ENCODE results near the gene CSNK1E.
A peak's percentile ranks its signal among the peaks of the same experiment; 100 is the strongest.
"Not testable (repeated sequence)": the region's sequence is repeated elsewhere in the genome, so short reads cannot be mapped to it uniquely, and the experiment has no call there.

Gene CSNK1E

DNA sequence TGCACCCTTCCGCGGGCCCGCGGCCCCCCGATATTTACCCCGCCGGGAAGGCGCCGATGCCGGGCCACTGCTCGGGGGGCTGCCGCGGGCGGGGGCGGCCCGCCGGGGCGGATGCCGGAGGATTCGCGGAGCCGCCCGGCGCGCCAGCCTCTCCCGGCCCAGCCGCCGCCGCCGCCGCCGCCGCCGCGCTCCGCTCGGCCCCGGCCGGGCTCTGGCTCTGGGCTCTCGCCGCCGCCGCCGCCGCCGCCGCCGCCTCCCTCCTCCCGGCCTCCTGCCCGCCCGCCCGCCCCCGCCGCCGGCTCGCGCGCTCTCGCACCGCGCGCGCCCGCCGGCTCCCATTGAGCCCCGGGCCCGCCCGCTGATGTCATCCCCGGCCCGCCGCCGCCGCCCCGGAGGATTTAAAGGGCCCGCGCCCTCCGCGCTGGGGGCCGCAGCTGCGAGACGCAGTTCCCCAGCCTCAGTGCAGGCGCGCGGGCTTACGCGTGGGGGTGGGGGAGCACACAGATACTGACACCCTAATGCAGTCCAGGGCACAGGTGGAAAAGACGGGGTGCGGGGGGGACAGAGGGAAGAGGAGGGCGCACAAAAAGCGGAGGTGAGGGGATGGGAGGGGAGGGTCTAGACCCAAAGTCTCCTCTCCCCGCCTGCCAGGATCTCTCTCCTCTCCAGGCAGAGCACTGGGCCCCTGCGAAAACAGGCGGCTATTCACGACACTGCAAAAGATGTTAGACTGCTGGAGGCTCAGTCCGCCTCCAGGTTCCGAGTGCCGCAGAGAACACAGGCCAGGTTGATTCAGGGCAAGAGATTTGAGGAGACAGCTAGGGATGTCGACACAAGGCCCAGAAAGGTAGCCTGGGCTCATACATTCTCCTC lies at the start of gene CSNK1E:
TSS of gene CSNK1E (minus strand) at position 312 of the 873 bp plus-strand sequence. CDS start 3,276 bp downstream, outside the sequence.
- DNase-seq (ENCODE audit: low read depth, low spot score): peak; percentile 21

DNA sequence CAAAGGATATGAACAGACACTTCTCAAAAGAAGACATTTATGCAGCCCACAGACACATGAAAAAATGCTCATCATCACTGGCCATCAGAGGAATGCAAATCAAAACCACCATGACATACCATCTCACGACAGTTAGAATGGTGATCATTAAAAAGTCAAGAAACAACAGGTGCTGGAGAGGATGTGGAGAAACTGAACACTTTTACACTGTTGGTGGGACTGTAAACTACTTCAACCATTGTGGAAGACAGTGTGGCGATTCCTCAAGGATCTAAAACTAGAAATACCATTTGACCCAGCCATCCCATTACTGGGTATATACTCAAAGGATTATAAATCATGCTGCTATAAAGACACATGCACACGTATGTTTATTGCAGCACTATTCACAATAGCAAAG lies 48.6 kb upstream of the CSNK1E start:
- not testable (repeated sequence) for DNase-seq (ENCODE audit: low read depth, low spot score)

DNA sequence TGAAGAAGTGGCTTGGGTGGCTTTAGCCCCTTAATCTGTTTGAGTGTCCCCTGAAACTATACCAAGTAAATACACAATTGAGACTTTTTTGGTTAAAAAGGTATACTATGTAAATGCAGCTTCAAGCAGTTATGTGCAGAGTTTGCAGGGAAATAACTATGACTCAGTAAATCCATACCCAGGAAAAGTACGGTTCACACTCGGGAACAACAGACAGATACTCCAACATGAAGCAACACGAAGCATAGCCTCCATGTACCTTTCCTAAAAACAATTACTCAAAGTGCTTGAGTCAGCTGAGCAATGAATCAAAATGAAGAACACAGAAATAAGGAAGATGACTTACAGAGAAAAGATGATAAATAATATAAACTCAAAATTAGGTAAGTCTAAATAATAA lies 47.9 kb upstream of the CSNK1E start:
- not testable (repeated sequence) for DNase-seq (ENCODE audit: low read depth, low spot score)

DNA sequence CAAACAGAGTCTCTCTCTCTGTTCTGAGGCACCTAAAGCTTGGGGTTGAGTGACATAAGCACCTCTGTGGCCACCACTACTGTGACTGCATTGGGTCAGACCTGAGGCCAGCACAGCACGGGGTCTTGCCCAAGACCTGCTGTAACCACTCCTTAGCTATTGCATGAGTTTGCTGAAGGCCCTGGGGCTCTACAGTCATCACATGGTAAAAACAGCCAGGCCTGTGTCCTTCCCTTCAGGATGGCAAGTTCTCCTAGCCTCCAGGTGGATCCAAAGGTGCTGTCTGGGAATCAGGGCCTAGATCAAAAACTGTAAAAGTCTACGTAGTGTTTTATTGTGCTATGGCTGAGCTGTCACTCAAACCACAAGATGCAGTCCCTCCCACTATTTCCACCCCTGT lies 43.3 kb upstream of the CSNK1E start:
- not testable (repeated sequence) for DNase-seq (ENCODE audit: low read depth, low spot score)

DNA sequence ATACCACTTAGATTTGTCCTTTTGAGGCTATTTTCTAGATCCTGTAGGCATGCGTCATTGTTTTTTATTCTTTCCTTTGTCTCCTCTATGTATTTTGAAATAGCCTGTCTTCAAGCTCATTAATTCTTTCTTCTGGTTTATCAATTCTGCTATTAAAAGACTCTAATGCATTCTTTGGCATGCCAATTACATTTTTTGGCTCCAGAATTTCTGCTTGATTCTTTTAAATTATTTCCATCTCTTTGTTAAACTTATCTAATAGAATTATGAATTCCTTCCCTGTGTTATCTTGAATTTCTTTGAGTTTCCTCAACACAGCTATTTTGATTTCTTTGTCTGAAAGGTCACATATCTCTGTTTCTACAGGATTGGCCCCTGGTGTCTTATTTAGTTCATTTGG lies 42.6 kb upstream of the CSNK1E start:
- not testable (repeated sequence) for DNase-seq (ENCODE audit: low read depth, low spot score)

DNA sequence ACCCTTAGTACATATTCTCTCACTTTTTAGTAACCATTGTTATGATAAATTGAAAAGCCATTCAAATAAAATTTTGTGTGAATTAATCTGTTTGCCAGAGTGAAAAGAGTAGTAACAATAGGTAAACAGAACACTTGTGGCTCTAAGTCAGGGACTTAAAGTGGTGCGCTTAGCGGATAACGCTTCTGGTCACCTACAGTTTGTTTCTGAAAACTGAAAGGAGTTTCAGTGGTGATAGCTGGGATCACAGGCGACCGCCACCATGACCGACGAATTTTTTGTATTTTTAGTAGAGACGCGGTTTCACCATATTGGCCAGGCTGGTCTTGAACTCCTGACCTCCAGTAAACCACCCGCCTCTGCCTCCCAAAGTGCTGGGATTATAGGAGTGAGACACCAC lies 40.7 kb upstream of the CSNK1E start:
- DNase-seq (ENCODE audit: low read depth, low spot score): not testable (repeated sequence)

DNA sequence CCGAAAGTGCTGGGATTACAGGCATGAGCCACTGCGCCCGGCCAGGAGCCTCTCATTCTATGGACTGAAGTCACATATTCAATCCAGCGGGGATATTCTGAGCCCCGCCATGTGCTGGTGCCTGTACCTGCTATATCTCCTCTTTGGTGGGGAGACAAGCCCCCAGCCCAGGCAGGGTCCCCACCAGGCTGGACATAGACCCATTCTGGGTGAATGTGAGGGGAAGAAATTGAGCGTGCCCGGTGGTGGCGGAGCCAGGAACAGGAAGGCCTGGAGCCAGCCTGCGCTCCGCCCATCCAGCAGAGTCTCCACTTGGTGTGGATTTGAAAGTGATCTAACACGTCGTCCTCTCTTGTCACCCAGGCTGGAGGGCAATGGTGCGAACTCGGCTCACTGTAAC lies 38.0 kb upstream of the CSNK1E start:
- DNase-seq (ENCODE audit: low read depth, low spot score): no peak

DNA sequence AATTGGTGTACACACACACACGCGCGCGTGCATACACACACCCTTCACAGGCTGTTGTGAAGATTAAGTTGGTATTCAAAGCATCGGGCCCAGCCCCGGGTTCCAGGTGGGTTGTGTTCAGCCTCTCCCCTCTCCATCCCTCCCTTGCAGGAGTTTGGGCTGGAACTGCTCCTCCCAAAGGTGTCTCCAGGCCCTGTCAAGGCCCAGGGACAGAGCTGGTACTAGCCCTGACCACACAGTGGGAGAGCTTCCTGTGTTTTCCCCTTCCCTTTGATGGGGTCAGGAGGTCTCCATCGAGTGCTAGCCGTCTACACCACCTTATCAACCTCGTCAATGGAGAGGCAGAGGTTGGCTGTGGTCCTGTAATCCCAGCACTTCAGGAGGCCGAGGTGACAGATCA lies 36.5 kb upstream of the CSNK1E start:
- DNase-seq (ENCODE audit: low read depth, low spot score): no peak

DNA sequence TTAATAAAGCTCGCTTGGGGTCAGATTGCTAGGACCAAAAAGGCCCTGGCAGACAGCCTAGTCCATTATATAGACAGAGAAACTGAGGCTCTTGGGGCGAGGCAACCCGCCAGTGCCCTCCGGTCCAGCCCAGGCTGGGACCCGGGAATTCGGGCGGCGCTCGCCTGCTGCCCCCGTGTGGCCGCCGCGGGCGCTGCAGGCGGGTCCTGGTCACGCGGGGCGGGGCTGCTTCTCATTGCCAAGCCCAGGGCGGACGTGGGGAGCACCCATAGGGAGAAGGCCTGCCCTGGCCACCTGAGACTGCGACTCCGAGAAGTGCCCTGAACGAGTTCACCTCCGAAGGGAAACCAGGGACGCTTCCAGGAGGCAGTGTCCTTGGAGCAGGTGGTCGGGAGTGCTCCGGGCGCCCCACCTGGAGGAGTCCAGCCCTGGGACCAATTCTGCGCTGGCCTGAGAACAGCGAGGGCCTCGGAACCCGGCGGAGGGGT lies 36.0 kb upstream of the CSNK1E start:
- peak; percentile 29 for DNase-seq (ENCODE audit: low read depth, low spot score)

DNA sequence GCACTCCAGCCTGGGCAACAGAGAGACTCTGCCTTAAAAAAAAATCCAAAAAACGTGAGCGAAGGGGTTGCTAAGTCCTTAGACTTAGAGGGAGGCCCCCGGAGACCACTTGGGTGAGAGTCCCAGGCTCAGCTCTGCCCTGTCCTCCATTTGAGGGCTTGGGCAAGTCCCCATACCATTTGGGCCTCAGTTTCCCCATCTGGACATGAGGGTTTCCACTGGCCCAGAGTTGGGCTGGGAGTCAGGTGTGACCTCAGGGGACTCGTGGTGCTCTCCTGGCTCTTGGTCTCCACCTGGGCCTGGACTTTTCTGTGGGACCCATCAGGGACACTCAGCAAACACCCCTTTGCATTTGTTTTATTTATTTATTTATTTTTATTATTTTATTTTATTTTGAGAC lies 35.2 kb upstream of the CSNK1E start:
- no peak for DNase-seq (ENCODE audit: low read depth, low spot score)

DNA sequence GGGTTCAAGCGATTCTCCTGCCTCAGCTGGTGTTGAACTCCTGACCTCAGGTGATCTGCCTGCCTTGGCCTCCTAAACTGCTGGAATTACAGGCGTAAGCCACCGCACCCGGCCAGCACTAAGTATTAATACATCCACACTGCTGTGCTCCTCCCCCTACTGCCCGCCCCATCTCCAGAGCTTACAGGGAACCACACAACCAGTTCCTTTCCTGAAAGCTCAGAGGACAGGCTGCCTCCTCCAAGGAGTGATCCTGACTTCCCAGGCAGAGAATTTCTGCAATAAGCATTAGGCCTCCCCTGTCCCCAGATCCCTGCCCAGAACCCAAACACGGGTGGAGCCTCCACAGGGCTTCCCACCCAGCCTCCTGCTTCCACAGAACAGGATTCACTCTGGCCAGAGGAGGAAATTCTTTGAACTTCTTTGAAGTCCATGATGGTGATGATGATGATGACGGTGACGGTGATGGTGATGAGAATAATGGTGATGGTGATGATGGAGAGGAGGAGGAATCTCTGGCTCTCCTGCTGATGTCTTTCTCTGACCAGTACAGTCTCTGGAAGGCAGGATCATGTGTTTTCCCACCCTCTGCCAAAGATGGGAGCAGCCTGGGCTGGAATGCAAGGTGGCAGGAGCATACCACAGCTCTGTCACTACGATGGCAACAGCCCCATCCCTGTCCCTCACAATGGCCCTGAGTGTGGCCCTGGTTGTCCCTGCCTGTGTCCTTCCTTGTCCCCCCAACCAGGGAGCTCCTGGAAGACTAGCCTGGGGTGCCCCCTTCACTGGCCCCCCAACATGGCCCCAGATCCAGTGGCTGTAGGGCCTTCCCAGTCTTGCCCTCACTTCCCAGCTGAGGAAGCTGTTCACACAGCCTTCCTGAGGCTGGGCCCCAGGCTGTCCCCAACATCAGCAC lies 33.5 kb upstream of the CSNK1E start:
- no peak for DNase-seq (ENCODE audit: low read depth, low spot score)

DNA sequence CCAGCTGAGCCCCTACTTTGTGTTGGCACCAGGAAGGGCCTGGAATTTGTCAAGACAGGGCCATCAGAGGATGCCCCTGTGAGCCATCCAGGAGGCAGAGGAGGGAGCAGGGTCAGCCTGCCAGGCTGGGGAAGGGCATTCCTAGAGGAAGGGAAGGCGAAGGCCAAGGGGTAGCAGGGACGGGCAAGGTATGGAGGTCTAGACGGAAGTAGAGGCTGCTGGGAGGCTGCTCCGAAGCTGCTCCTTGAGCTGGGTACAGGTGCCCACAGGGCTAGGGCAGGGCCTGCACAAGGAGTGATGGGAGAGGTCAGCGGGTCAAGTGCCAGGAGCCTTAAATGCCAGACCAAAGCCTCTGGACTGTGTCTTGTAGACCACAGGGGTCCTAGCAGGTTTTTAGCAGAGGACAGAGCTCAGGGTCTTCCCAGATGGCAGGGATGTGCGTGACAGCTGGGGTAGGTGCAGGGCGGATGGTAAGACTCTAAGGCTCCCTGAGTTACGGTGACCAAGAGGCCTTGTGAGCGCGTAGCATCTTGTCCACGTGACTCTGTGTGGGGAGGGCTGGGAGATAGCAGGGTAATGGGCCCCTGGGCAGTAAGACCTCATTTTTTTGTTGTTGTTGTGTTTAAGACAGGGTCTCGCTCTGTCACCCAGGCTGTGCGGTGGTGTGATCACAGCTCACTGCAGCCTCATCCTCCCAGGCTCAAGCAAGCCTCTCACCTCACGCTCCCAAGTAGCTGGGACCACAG lies 31.7 kb upstream of the CSNK1E start:
- DNase-seq (ENCODE audit: low read depth, low spot score): no peak

DNA sequence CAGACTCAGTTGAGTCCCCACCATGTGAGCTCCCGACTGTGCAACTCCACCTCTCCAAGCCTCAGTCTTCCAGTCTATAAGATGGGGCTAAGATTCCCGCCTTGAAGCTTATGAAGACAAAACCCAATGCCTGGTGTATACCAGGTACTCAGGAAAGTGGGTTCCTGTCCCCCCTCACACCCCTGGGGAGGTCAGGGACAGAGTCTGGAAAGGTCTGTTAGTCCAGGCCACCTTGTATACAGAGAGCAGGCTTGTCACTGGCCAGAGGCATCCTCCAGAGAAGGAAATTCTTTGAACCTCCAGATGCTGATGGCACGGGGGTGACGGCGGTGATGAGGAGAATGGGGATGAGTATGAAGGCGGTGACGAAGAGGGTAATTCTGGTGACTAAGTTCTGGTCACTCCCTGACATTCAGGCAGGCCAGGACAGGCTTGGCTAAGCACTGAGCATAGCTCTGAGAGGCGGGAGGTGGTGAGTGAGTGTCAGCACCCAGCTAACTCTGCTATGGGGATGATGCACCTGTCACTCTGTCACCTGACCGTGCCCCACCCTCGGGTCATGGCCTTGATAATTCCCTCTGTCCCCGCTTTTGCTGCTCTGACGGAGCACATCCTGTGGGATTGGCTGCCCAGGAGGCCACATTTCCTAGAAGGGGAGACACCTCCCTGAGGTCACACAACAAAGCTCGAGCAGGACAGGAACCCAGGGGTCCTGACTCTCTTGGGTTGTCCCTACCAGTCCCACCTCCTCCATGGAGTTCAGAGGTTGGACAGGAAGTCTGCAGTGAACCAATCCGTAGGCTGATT lies 30.9 kb upstream of the CSNK1E start:
- DNase-seq (ENCODE audit: low read depth, low spot score): no peak

DNA sequence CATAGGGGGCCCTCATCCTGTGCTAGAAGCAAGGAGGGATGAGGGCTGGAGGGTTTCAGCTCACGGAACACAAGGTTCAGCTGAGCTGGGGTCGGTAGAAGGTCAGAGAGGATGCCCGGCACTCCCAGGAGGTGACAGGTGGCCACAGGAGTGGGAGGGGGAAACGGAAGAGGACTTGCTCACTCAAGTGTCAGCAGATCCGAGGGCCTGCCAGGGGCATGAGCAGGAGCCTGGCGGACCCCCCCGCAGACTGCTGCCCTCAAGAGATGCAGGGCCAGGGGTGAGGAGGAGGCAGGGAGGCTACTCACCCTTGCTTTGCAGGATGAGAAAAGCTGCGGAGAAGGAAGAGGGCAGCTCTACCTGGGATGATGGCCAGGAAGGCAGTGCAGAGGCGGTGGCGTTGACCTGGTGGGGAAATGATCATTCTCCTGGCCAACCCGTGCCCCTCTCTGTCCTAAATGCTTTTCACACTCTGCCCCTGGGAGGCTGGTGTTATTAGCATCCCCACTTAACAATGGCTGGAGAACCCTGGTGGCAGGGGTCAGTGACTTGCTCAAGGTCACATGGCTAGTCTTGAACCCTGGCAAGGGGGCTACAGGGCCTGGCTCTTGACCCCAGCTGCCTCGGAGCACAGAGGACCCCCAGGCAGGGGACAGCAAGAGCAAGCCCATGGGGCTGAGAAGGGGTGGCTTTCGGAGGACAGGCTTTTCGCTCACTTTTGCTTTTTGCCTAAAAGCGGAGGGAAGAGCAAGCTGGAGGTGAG lies 30.1 kb upstream of the CSNK1E start:
- no peak for DNase-seq (ENCODE audit: low read depth, low spot score)

DNA sequence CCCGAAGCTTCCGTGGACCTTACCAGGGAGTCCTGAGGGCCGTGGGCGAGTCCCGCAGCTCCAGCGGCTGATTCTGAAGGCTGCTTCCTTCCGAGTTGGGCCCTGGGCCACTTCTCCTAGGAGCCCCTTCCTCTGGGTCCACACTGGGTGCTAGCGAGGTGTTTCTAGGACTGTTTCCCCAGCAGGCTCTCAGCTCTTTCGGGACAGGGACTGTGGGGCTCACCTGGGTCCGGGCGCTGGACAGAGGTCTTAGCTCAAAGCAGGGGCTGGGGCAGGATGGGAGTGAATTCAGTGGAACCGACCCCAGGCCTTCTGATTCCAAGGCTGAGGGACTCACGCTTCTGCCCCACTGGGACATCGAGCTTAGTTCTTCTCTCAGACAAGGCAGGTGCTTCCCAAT lies 29.3 kb upstream of the CSNK1E start:
- DNase-seq (ENCODE audit: low read depth, low spot score): no peak

DNA sequence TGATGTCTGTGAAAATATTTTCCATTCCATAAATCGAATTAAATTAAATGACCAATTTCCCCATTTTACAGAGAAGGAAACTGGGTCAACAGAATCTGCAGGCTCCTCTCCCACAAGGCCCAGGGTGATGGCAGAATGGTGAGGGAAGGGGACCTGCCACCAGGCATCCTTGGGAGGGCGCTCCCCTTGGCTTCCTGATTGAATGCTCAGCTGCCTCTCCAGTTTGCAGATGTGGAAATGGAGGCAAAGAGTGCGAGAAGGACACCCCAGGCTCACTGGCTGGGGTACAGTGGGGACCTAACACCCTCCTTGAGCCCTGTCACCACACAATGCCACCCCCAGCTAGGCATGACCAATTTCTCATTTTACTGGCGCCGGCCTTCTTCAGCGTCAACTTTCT lies 28.5 kb upstream of the CSNK1E start:
- no peak for DNase-seq (ENCODE audit: low read depth, low spot score)

DNA sequence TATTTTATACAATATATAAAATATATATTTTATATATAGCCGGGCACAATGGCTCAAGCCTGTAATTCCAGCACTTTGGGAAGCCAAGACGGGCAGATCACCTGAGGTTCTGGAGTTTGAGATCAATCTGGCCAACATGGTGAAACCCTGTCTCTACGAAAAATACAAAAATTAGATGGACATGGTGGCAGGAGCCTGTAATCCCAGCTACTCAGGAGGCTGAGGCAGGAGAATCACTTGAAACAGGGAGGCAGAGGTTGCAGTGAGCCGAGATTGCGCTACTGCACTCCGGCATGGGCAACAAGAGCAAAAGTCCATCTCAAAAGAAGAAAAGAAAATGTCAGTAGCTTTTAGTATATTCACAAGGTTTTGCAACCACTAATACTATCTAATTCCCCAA lies 22.7 kb upstream of the CSNK1E start:
- not testable (repeated sequence) for DNase-seq (ENCODE audit: low read depth, low spot score)

DNA sequence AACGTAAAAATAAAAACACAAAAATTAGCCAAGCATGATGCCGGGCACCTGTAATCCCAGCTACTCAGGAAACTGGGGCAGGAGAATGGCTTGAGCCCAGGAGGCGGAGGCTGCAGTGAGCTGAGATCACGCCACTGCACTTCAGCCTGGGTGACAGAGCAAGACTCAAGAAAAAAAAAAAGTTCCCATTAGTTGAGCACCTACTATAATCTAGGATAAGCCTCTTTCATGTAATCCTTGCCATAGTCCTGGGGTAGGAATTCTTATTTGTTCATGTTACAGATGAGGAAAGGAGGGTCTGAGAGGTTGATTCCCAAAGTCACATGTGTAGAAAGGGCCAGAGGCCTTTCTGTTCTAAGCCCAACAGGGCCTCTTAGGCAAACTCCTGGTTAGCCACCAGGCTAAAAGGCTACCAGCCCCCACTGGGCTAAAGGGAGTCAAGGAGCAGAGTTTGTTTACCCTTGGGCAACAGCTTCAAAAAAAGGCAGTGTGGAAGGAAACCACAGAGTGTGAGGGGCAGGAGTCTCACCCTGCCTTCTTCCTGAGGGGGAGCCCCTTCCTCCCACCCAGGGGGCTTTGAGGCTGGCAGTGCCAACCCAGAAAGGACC lies 21.6 kb upstream of the CSNK1E start:
- DNase-seq (ENCODE audit: low read depth, low spot score): no peak

DNA sequence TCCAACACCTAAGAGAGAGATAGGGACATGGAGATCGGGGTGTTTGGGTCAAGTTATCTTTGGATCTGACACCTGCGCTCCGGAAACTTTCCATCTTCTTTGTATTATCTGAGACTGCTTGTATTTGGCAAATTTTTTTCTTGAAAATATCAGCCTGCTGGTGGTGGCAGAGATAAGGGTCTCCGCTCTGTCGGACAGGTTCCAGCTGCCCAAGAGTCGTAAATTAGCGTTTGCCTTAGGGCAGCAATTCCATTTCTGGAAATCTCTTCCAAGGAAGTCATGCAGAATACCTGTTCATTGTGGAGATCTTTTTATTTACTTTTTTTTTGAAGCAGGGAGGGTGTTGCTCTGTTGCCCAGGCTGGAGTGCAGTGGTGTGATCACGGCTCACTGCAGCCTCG lies 19.5 kb upstream of the CSNK1E start:
- DNase-seq (ENCODE audit: low read depth, low spot score): no peak

DNA sequence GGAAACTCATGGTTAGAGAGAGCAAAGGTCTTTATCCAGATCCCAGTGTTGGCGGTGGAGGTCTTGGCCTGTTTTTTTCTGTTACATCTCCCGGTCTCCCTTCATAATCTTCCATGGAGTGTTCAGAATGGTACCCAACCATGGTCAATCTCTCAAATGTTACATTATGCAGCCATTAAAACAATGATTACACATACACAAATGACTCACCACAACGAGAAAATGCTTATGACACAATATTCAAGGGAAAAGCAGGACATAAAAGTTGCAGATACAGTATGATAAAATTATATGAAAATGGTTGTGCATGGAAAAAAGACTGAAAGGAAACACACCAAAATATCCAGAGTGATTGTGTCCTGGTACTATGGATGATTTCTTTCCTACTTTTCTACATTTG lies 17.8 kb upstream of the CSNK1E start:
- no peak for DNase-seq (ENCODE audit: low read depth, low spot score)

All from activated naive CD8-positive, alpha-beta T cell treated with anti-CD3 and anti-CD28 coated beads, Interleukin-2, amount 50 U/mL, for 16 hours (primary cell).